HepG2 (cell line): ENCODE data around the gene ZMPSTE24. TPM values are rescaled to one million over a fixed set of nuclear protein-coding genes. Genes with fewer than 3 reads are reported as not detected.
A peak's percentile ranks its signal among the peaks of the same experiment; 100 is the strongest.

ENCODE experiments used
- DNMT3B ChIP-seq: conservative IDR thresholded peaks from 2 replicates; pipeline ENCODE4 v1.6.1; 2016; ENCODE audit warnings: missing biosample characterization, control low read depth
- E2F2 ChIP-seq: sonication (generic); formaldehyde crosslinking; IDR thresholded peaks from 2 replicates; pipeline ENCODE4 v1.4.0; 2020; ENCODE audit warnings: missing genetic modification reagents, borderline replicate concordance
- FOXA3 ChIP-seq: IDR thresholded peaks from 2 replicates; pipeline ENCODE4 v1.6.1; 2016; ENCODE audit warnings: missing genetic modification reagents, missing compliant biosample characterization
- FOXC1 ChIP-seq: sonication (generic); formaldehyde crosslinking; IDR thresholded peaks from 2 replicates; pipeline ENCODE4 v1.8.0; 2022; ENCODE audit warnings: mild to moderate bottlenecking, missing genetic modification reagents, borderline replicate concordance
- FOXO1 ChIP-seq: sonication (generic); formaldehyde crosslinking; IDR thresholded peaks from 2 replicates; pipeline ENCODE4 v1.4.0; 2020; ENCODE audit warnings: missing genetic modification reagents
- GATA4 ChIP-seq: sonication (generic); IDR thresholded peaks from 2 replicates; pipeline ENCODE4 v1.6.1; 2016; ENCODE audit warnings: antibody characterized with exemption, low read depth, borderline replicate concordance
- HDAC1 ChIP-seq: sonication (generic); formaldehyde crosslinking; IDR thresholded peaks from 2 replicates; pipeline ENCODE4 v1.5.1; 2020; ENCODE audit warnings: mild to moderate bottlenecking, missing genetic modification reagents
- HNRNPUL1 ChIP-seq: fragments of 200-400 bp; formaldehyde crosslinking; IDR thresholded peaks from 2 replicates; pipeline ENCODE4 v1.6.1; 2017; ENCODE audit warnings: low read depth, mild to moderate bottlenecking, low read length, moderate library complexity
- NONO ChIP-seq, 2 experiments: fragments of 450-650 bp in 1 of 2; sonication (generic) in 1 of 2; formaldehyde crosslinking in 1 of 2; IDR thresholded peaks in 1 of 2; conservative IDR thresholded peaks in 1 of 2; 2 replicates each; pipeline versions ENCODE4 v1.6.1 to v1.8.0; 2017 to 2022; ENCODE audit warnings: mild to moderate bottlenecking in 1 of 2, missing genetic modification reagents in 1 of 2, moderate library complexity in 1 of 2
- NR2F2 ChIP-seq: IDR thresholded peaks from 2 replicates; pipeline ENCODE4 v1.6.1; 2012; ENCODE audit warnings: low read depth, inconsistent platforms, borderline replicate concordance
- POLR2A ChIP-seq, 2 experiments: IDR thresholded peaks; 2 replicates each; pipeline ENCODE4 v1.6.1; 2011; ENCODE audit warnings: low read depth in 2 of 2, low read length in 2 of 2, mild to moderate bottlenecking in 1 of 2, moderate library complexity in 1 of 2; ENCODE audit not compliant: insufficient read depth in 1 of 2
- SNAI1 ChIP-seq: sonication (generic); formaldehyde crosslinking; IDR thresholded peaks from 2 replicates; pipeline ENCODE4 v1.5.0; 2020; ENCODE audit warnings: mild to moderate bottlenecking, missing genetic modification reagents, borderline replicate concordance
- SP5 ChIP-seq: IDR thresholded peaks from 2 replicates; pipeline ENCODE4 v1.6.1; 2016; ENCODE audit warnings: low read depth, borderline replicate concordance
- TBL1XR1 ChIP-seq: fragments of 150-350 bp; IDR thresholded peaks from 2 replicates; pipeline ENCODE4 v1.6.1; 2014; ENCODE audit warnings: borderline replicate concordance, low read length; ENCODE audit not compliant: partially characterized antibody
- TCF7 ChIP-seq: sonication (generic); IDR thresholded peaks from 2 replicates; pipeline ENCODE4 v1.6.1; 2016; ENCODE audit warnings: antibody characterized with exemption, low read depth
- ZBTB10 ChIP-seq: sonication (generic); formaldehyde crosslinking; IDR thresholded peaks from 2 replicates; pipeline ENCODE4 v1.4.0; 2020; ENCODE audit warnings: missing genetic modification reagents, borderline replicate concordance
- ZFX ChIP-seq: sonication (generic); formaldehyde crosslinking; IDR thresholded peaks from 2 replicates; pipeline ENCODE4 v1.4.0; 2020; ENCODE audit warnings: mild to moderate bottlenecking, low read depth, missing genetic modification reagents, moderate library complexity
- ZNF136 ChIP-seq: sonication (generic); formaldehyde crosslinking; IDR thresholded peaks from 2 replicates; pipeline ENCODE4 v1.8.1; 2022; ENCODE audit warnings: low read depth, mild to moderate bottlenecking, moderate library complexity, missing genetic modification reagents
- ZNF20 ChIP-seq: sonication (generic); formaldehyde crosslinking; IDR thresholded peaks from 2 replicates; pipeline ENCODE4 v1.4.0; 2020; ENCODE audit warnings: mild to moderate bottlenecking, moderate library complexity, missing genetic modification reagents
- ZNF557 ChIP-seq: sonication (generic); formaldehyde crosslinking; IDR thresholded peaks from 2 replicates; pipeline ENCODE4 v1.4.0; 2020; ENCODE audit warnings: missing genetic modification reagents
- ZNF580 ChIP-seq: IDR thresholded peaks from 2 replicates; pipeline ENCODE4 v1.6.1; 2016; ENCODE audit warnings: low read depth, borderline replicate concordance
- ZNF704 ChIP-seq: sonication (generic); formaldehyde crosslinking; IDR thresholded peaks from 2 replicates; pipeline ENCODE4 v1.8.1; 2023; ENCODE audit warnings: mild to moderate bottlenecking, inconsistent platforms, moderate library complexity, missing genetic modification reagents, borderline replicate concordance
- ZNF879 ChIP-seq: sonication (generic); formaldehyde crosslinking; IDR thresholded peaks from 2 replicates; pipeline ENCODE4 v1.8.1; 2023; ENCODE audit warnings: missing genetic modification reagents
- polyA plus RNA-seq, 8 experiments: library from polyadenylated mRNA; depleted of rRNA in 3 of 8; stranded (reverse) in 7 of 8; unstranded in 1 of 8; fragments of >200 nt; fragmentation: Illumina TruSeq in 4 of 8; extraction: Trizol in 4 of 8; gene quantifications; 2 replicates each; pipeline versions ENCODE4 v1.2.1 to v1.2.3, GENCODE V29; 2011 to 2016; ENCODE audit warnings: low read depth in 4 of 8, missing spikeins in 1 of 8, mixed read lengths in 1 of 8; ENCODE audit not compliant: insufficient read depth in 1 of 8
- total RNA-seq, 5 experiments: library from RNA; depleted of rRNA; stranded (reverse); fragments of >200 nt; fragmentation: Illumina TruSeq; extraction: Trizol; gene quantifications; 2 replicates each; pipeline ENCODE4 v1.2.3, GENCODE V29; 2016; ENCODE audit warnings: low read depth in 1 of 5
- TF ChIP-seq, protein P1 (sequence below): sonication (generic); formaldehyde crosslinking; IDR thresholded peaks from 2 replicates; pipeline ENCODE4 v1.5.1; 2020; ENCODE audit warnings: missing genetic modification reagents, mild to moderate bottlenecking, borderline replicate concordance

ZMPSTE24 gene
- total and polyA plus RNA-seq, 2 of the 13 experiments (the other 11 are each of a cell fraction or from before 2014, with no cell fraction given): 13.6 to 60.2 TPM

DNA sequence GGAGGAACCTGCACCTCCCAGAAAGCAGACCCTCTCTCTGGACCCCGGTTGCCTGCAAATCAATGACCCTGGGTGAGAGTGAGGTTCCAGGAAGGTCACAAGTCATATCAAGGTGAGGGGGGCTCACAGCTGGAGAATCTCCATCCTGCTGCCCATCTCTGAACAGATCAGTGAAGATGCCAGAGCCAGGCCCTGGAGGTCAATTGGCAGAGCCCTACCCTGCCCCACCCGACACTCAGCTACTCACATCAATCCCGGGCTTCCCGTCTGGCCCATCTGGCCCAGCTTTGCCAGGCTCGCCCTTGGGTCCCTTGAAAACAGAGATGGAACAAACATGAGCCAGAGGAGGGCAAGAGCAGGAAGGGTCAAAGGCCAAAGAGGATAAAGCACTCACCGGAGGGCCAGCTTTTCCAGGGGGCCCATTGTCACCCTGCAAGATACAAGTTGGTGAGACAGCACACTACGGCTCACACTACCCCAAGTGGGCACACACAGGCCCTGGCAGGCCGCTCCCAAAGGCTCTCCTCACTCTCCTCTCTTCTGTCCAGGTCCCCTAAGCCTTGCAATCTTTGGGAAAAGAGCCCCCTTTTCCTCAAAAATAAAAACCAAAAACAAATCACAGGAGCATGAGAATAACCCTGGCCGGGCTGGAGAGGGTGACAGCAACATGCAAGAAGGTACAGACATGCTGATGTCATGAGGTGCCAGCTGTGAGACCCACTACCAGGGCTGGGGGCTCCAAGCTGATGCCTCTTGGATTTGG is 56.1 kb downstream of the ZMPSTE24 start (continued):
- TF ChIP-seq, protein P1, sequence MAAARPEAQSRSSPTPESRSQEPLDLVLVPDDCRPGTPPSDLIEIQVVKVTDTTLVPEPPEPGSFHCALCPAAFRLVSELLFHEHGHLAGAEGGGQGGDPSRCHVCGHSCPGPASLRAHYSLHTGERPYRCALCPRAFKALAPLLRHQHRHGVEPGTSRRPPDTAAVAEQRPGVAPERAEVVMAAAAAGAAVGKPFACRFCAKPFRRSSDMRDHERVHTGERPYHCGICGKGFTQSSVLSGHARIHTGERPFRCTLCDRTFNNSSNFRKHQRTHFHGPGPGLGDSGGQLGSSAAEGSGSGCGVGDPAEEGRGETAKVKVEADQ: 0 out of 2 replicates have a peak, but pooled peaks have one; percentile 7
- TF ChIP-seq NR2F2 (0 out of 2 replicates have a peak, but pooled peaks have one; percentile 5), HDAC1 (CRISPR knock-in tag) (0 out of 2 replicates have a peak, but pooled peaks have one; percentile 9), ZNF580 (CRISPR knock-in tag) (no peak), NONO (IDR thresholded peaks at IDR 0.05) (no peak), NONO (CRISPR knock-in tag; conservative IDR thresholded peaks at IDR 0.05) (0 out of 2 replicates have a peak, but pooled peaks have one; percentile 13), ZNF136 (no peak), SNAI1 (no peak), FOXO1 (CRISPR knock-in tag) (no peak), FOXC1 (CRISPR knock-in tag) (no peak), SP5 (CRISPR knock-in tag) (no peak), DNMT3B (CRISPR knock-in tag) (no peak), GATA4 (no peak), ZNF704 (no peak), ZNF20 (CRISPR knock-in tag) (no peak), ZBTB10 (CRISPR knock-in tag) (no peak), POLR2A (IDR thresholded peaks at IDR 0.05; ENCODE audit: insufficient read depth in 1 of 2, low read depth in 2 of 2, low read length in 2 of 2) (0 out of 4 replicates have a peak, but pooled peaks of 1 of the 2 experiments have one; percentile 34), TBL1XR1 (peak; percentile 3), ZFX (peak; percentile 5; the same call in 1 of the 2 replicates), ZNF557 (CRISPR knock-in tag) (no peak), ZNF879 (no peak), FOXA3 (no peak), TCF7 (no peak), HNRNPUL1 (no peak), E2F2 (CRISPR knock-in tag) (no peak)
